GM12873 (cell line): Measurements from ENCODE around the gene IPCEF1.

Experiments used
- CTCF ChIP-seq: IDR thresholded peaks from 2 replicates; pipeline ENCODE4 v1.5.1; 2012; ENCODE audit warnings: low read depth, mild to moderate bottlenecking, moderate library complexity, low read length, control low read depth; ENCODE audit not compliant: insufficient read depth; ENCODE audit errors: missing control alignments

IPCEF1 gene

DNA sequence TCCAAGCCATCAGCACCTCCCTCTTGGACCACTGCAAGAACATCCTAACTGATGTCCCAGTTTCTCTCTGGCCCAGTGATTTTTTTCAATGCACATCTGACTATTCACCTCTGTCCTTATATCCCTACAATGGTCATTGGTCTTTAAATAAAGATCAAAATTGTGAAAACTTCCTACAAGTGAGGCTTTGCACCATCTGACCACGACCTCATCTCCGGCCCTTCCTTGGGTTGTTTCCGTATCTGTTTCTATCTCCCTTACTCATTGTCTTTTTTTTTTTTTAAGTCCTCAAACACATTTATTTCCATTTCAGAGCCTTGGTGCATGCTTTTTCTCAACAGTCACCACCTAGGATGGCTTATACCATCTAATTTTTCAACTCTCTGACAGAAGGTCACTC lies 88.1 kb downstream of the IPCEF1 start:
- TF ChIP-seq CTCF, result no peak

GRCh38 chr6:154267508-154268106 lies 89.0 kb downstream of the IPCEF1 start:
- no peak for TF ChIP-seq CTCF

GRCh38 chr6:154266560-154267099 lies 90.0 kb downstream of the IPCEF1 start:
- no peak for TF ChIP-seq CTCF

GRCh38 chr6:154261688-154262397 lies 94.8 kb downstream of the IPCEF1 start:
- TF ChIP-seq CTCF, result no peak

DNA sequence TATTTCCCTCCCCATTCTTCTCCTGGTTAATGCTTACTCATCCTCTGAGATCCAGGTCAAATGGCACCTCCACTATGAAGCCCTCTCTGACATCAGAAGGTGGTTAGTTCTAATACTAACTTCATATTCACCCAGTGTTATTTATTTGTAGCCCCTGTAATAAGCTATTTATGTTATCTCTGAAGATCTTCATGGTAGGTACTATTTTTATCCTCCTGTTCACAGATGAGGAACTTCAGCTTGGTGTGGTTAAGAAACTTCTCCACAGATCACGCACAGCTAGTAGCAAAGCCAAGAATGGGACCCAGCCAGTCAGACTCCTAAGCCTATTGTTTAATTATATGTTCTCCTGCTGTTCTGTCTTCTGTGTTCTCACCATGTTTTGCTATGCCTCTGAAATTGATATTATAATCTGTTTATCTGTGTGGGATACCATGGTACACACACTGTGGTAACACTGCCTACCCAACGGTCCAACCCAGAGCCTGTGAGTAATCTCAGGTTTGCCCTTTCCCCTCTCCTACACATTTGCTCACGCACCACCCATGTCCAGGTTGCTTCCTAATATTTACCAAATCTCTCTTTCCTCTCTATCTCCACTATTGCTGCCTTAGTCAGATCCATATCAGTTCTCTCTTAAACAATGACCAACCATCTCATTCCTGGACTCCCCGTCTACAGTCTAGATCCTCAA lies 98.4 kb downstream of the IPCEF1 start:
- TF ChIP-seq CTCF, result no peak

- TF ChIP-seq CTCF, result no peak
Observed at GRCh38 chr6:154257067-154257466, 99.5 kb downstream of the IPCEF1 start.

DNA sequence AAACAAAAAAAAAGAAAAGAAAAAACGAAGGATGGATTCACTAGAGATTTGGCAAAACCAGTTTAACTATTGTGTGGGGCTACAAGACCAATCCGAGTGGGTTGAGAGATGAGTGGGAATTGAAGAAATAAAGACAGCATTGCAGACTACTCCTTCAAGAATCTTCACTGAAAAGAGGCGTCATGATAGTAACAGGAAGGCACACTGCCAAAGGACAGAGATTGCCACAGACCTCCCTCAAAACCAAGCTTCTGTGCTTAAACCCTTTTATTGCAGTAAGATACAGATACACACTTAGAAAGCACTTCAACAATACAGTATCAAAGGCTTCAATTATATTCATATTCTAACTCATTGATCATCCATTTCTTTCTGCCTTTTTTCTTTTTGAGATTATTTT lies 103.9 kb downstream of the IPCEF1 start:
- TF ChIP-seq CTCF, result no peak
